IMR-90 (cell line): ENCODE results near the gene SLITRK3.

Experiments
- BHLHE40 ChIP-seq: fragments of 150-350 bp; IDR thresholded peaks from 2 replicates; pipeline ENCODE4 v1.6.1; 2016; ENCODE audit warnings: mild to moderate bottlenecking, low read depth, low read length
- CEBPB ChIP-seq: IDR thresholded peaks from 2 replicates; pipeline ENCODE4 v1.6.1; 2012; ENCODE audit warnings: low read depth, low read length, improper control_type of control experiment
- CHD1 ChIP-seq: IDR thresholded peaks from 2 replicates; pipeline ENCODE4 v1.6.1; 2012; ENCODE audit warnings: low read depth, low read length, improper control_type of control experiment
- CTCF ChIP-seq: conservative IDR thresholded peaks from 2 replicates; pipeline ENCODE4 v1.5.1; 2012; ENCODE audit warnings: mild to moderate bottlenecking, low read depth, low read length, improper control_type of control experiment
- ELK1 ChIP-seq: fragments of 150-350 bp; IDR thresholded peaks from 2 replicates; pipeline ENCODE4 v1.6.1; 2016; ENCODE audit warnings: low read depth, mild to moderate bottlenecking, low read length, moderate library complexity, borderline replicate concordance
- FOS ChIP-seq: fragments of 150-350 bp; IDR thresholded peaks from 2 replicates; pipeline ENCODE4 v1.6.1; 2016; ENCODE audit warnings: low read depth, low read length
- MAZ ChIP-seq: IDR thresholded peaks from 2 replicates; pipeline ENCODE4 v1.6.1; 2012; ENCODE audit warnings: low read depth, mild to moderate bottlenecking, low read length, improper control_type of control experiment, moderate library complexity, borderline replicate concordance
- NFE2L2 ChIP-seq: fragments of 150-350 bp; IDR thresholded peaks from 2 replicates; pipeline ENCODE4 v1.6.1; 2016; ENCODE audit warnings: low read depth, mild to moderate bottlenecking, low read length
- POLR2A ChIP-seq: IDR thresholded peaks from 2 replicates; pipeline ENCODE4 v1.6.1; 2012; ENCODE audit warnings: mild to moderate bottlenecking, low read depth, low read length
- RAD21 ChIP-seq: IDR thresholded peaks from 2 replicates; pipeline ENCODE4 v1.6.1; 2012; ENCODE audit warnings: low read length, improper control_type of control experiment
- RCOR1 ChIP-seq: IDR thresholded peaks from 2 replicates; pipeline ENCODE4 v1.6.1; 2012; ENCODE audit warnings: mild to moderate bottlenecking, low read length, improper control_type of control experiment; ENCODE audit not compliant: insufficient replicate concordance
- RFX5 ChIP-seq: IDR thresholded peaks from 2 replicates; pipeline ENCODE4 v1.8.0; 2012; ENCODE audit warnings: low read depth, mild to moderate bottlenecking, low read length, moderate library complexity
- SMC3 ChIP-seq: fragments of 150-350 bp; IDR thresholded peaks from 2 replicates; pipeline ENCODE4 v1.6.1; 2016; ENCODE audit warnings: low read depth, mild to moderate bottlenecking, antibody characterized with exemption, low read length, moderate library complexity
- USF2 ChIP-seq: fragments of 150-350 bp; IDR thresholded peaks from 2 replicates; pipeline ENCODE4 v1.6.1; 2017; ENCODE audit warnings: mild to moderate bottlenecking, antibody characterized with exemption, low read length, low read depth

- no peak for TF ChIP-seq CTCF
- TF ChIP-seq POLR2A: no peak
- no peak for TF ChIP-seq USF2
- no peak for TF ChIP-seq BHLHE40
- no peak for TF ChIP-seq ELK1
- TF ChIP-seq FOS: no peak
- no peak for TF ChIP-seq RFX5
- TF ChIP-seq RAD21: no peak
- TF ChIP-seq MAZ: no peak
- TF ChIP-seq SMC3: no peak
- TF ChIP-seq CHD1: no peak
- TF ChIP-seq RCOR1: no peak
- no peak for TF ChIP-seq CEBPB
- no peak for TF ChIP-seq NFE2L2
These were observed 26.8 kb downstream of the SLITRK3 start for GRCh38 chr3:165169368-165169767.
